Activated T-cell treated with anti-CD3 and anti-CD28 coated beads, Interleukin-2, amount 50 U/mL, for 72 hours (primary cell): Measurements from ENCODE around the gene FHIT. TPM values are rescaled to one million over a fixed set of nuclear protein-coding genes. Genes with fewer than 3 reads are reported as not detected.

ENCODE experiments used
- ATAC-seq, 2 donors: fragments of 150-1000 bp; cut with Tn5 transposase; replicated peaks in 1 of 2; 2 replicates each; pipeline ENCODE4 v1.10.0; 2021; ENCODE audit warnings: moderate library complexity in 2 of 2, mild to moderate bottlenecking in 1 of 2
- DNase-seq, 2 donors: peaks; one replicate each; pipeline ENCODE4 v3.0.0; 2021 to 2022; ENCODE audit warnings: mixed read lengths in 1 of 2
- H3K27ac Mint-ChIP-seq: one replicate; pipeline ENCODE4 v1.8.0; 2022; ENCODE audit warnings: mild to moderate bottlenecking, moderate library complexity, mixed read lengths
- H3K27me3 Mint-ChIP-seq: one replicate; pipeline ENCODE4 v1.8.0; 2022; ENCODE audit warnings: low read depth, mixed read lengths
- H3K36me3 Mint-ChIP-seq, 2 donors: one replicate each; pipeline ENCODE4 v1.8.0; 2022; ENCODE audit warnings: mixed read lengths in 2 of 2, mild to moderate bottlenecking in 1 of 2; ENCODE audit not compliant: insufficient read depth in 2 of 2
- H3K4me1 Mint-ChIP-seq: one replicate; pipeline ENCODE4 v1.8.0; 2022; ENCODE audit warnings: low read depth, mixed read lengths
- H3K4me3 Mint-ChIP-seq, 2 donors: one replicate each; pipeline ENCODE4 v1.8.0; 2022; ENCODE audit warnings: mild to moderate bottlenecking in 2 of 2, mixed read lengths in 2 of 2, moderate library complexity in 2 of 2
- H3K9me3 Mint-ChIP-seq, 2 donors: one replicate each; pipeline ENCODE4 v1.8.0; 2022; ENCODE audit warnings: mixed read lengths in 2 of 2
- total RNA-seq, 2 donors: library from RNA; stranded (reverse); gene quantifications; one replicate each; pipeline ENCODE4 v1.2.3, GENCODE V29; 2022

FHIT gene
- total RNA-seq, 2 donors from 2014 or later: 48.2 to 54.9 TPM

DNA sequence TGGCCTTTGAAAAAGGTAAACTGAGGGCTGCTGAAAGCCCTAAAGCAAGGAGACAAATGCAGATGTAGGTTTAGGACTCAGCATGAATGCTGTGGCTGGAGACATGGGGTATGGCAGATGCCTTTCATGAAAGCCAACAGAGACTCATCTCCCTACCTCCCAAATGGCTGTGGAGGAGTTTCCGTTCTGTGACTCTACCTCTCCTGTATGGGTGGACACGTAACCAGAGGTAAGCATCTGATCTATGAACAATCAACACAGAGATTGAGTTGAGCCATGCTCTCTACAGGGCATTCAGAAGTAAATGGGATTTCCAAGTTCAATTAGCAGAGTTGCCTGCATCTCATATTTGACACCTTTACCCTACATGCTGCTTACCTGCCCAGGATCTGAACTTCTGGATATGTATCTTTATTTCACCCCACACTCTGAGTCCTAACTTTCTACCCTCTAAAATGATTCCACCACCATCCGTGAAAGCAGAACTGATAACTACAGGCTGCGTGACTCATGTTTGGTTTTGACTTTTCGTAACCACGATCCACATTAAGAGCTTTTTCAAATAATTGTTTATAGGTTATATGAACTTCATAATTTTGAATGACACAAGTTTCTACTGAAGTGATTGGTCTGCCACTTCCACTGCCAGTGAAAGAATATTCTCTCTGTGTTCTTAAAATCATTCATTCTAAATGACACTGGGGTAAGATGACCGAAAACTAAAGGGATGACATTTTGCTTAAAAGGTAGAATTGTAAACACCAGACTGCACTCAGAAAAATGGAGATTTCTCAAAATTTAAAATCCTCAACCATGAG, 1058.7 kb downstream of the FHIT start:
- Mint-ChIP-seq H3K9me3 (peaks cover 4 to 8% of the 10 kb centered on the region in 2 donors), H3K36me3 (peaks cover 2 to 14% of the 10 kb centered on the region in 2 donors), H3K27ac (peak overlapping the region; percentile 81), H3K4me3 (peak overlapping the region; percentile 35 to 53), H3K27me3 (no peaks in the 10 kb centered on the region), H3K4me1 (peaks cover 63% of the 10 kb centered on the region)
- ATAC-seq (peak; percentile 77 to 79), DNase-seq (peak; percentile 51 to 53)

DNA sequence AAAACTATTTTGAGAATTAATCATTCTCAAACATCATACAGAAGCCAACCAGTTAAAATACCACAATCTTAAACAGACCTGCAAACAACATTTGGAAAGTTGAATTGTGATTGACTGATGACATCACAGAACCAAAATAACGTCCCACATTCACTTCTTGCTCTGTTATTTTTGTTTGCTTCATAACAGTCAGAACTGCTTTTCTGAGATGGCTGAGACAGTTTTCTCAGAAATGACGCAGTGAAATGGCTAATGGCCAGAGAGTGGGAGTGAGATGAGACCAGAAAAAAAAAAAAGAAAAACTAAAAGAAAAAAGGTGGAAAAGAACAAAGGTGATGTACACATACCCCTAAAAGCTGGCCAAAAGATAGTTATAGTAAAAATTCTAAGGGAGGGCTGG, 1061.2 kb downstream of the FHIT start:
- Mint-ChIP-seq H3K4me1 (peaks cover 71% of the 10 kb centered on the region), H3K27me3 (no peaks in the 10 kb centered on the region), H3K9me3 (peaks cover 4 to 10% of the 10 kb centered on the region in 2 donors), H3K27ac (peak overlapping the region; percentile 99), H3K36me3 (peaks cover 5 to 14% of the 10 kb centered on the region in 2 donors), H3K4me3 (peak overlapping the region; percentile 69 to 86)
- DNase-seq (peak; percentile 48 to 57), ATAC-seq (peak; percentile 32 to 35)

DNA sequence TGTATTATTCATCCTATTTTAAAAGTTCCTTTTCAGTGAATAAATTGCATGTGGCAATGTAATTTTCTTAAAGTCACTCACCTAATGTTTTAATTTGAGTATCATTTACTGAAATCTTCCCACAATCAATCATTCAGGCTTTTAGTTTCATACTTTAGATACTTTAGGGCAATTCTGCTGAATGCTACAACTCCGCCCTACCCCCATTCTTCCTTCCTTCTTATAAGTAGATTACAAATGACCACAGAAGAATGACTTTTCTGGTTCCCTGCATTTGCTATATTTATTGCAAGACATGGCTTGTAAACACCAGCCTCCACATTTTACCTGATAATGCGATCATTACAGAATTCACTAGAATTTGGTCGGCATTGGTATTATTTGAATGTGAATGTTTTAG, 1061.9 kb downstream of the FHIT start:
- Mint-ChIP-seq H3K36me3 (peaks cover 5 to 9% of the 10 kb centered on the region in 2 donors), H3K4me1 (peaks cover 69% of the 10 kb centered on the region)

DNA sequence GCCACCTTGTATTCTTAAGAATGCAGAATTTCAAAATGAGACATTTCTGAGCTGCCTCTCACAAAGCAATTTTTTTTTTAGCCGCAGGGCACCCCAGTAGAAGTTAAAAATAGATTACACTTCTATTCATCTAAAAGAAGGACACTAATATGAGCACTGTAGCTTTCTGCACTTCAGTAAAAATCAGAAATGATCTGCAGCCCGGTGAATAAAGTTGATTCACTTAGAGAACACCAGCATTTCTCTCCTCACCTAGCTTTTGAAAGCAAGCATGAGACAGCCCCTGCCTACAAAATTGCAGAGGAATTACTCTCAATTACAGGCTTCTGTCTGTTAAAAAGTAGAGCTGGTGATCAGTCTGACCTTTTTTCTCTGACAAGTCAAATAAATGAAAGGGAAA, 1062.4 kb downstream of the FHIT start:
- H3K27ac Mint-ChIP-seq: peak overlapping the region; percentile 99
- peak overlapping the region; percentile 58 to 86 for H3K4me3 Mint-ChIP-seq
- no peaks in the 10 kb centered on the region for H3K27me3 Mint-ChIP-seq
- H3K4me1 Mint-ChIP-seq: peaks cover 64% of the 10 kb centered on the region
- ATAC-seq (peak; percentile 14 to 16), DNase-seq (no peak)
- H3K36me3 Mint-ChIP-seq: peaks cover 4 to 5% of the 10 kb centered on the region in 2 donors
- H3K9me3 Mint-ChIP-seq: peaks cover 0 to 6% of the 10 kb centered on the region in 2 donors

More for the DNA sequence above, 1061.9 kb downstream of the FHIT start:
- DNase-seq (peak in 1 of 2 donors; percentile 35), ATAC-seq (peak; percentile 8 to 16)
- Mint-ChIP-seq H3K9me3 (peaks cover 0 to 6% of the 10 kb centered on the region in 2 donors), H3K27me3 (no peaks in the 10 kb centered on the region), H3K27ac (peak overlapping the region; percentile 99), H3K4me3 (peak overlapping the region; percentile 58 to 86)

DNA sequence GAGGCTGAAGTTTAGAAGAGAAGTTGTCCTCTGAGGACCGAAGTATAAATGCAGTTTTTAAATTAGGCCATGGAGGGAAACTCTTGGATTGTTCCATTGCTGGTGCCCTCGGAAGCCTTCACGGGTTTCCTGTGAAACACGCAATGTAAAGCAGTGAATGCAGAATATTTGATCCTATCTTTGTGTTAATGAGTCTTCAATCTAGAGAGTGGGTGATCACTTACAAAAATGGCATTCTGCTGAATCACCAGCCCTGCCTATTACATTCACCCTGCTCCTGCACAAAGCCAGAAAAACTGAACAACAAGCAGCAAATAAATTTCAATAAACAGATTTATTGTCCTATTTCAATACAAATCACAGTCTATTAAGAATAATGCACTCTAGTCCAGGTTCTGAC, 1063.9 kb downstream of the FHIT start:
- Mint-ChIP-seq H3K4me1 (peaks cover 53% of the 10 kb centered on the region), H3K9me3 (peaks cover 0 to 2% of the 10 kb centered on the region in 2 donors), H3K36me3 (peaks cover 0 to 3% of the 10 kb centered on the region in 2 donors), H3K27ac (no peak overlapping the region), H3K27me3 (no peaks in the 10 kb centered on the region), H3K4me3 (no peak overlapping the region)
- no peak for DNase-seq
- ATAC-seq: no peak

DNA sequence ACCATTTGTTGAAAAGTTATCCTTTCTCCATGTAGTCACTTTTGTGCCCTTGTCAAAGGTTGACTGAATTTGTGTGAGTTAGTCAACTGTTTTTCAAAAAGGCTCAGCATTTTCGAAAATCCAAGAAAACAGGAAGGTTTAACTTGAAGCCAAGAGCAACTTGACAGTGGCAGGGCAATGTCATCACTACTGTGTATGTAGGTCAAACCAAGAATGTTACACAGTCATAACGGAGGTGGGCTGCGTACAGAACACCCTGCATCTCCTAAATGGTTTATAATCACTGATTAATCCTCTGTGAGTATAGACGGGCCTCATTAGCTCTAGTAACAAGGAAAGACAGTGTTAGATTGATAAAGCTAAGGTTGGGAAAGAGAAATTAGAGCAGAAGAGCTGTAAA, 1064.9 kb downstream of the FHIT start:
- no peaks in the 10 kb centered on the region for H3K27me3 Mint-ChIP-seq
- peak overlapping the region in 1 of 2 donors; percentile 73 for H3K4me3 Mint-ChIP-seq

DNA sequence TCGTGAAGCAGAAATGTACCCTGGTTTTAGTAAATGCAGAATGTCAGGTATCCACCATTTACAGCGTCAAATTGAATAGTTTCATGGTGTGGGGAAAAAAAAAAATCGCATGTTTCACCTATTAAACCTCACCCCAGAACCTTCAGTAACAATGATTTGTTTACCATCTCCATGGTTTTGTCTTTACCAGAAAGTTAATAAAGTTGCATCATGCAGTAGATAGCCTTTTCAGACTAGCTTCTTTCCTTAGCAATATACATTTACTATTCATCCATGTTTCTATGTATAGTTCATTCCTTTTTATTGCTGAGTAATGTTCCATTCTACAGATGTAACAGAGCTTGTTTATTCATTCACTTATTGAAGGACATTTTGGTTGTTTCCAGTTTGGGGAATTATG, 1066.1 kb downstream of the FHIT start:
- Mint-ChIP-seq H3K4me3 (no peak overlapping the region), H3K36me3 (peaks cover 0 to 3% of the 10 kb centered on the region in 2 donors), H3K27me3 (no peaks in the 10 kb centered on the region), H3K27ac (peak overlapping the region; percentile 33), H3K4me1 (peaks cover 38% of the 10 kb centered on the region), H3K9me3 (peaks cover 0 to 2% of the 10 kb centered on the region in 2 donors)
- DNase-seq (no peak), ATAC-seq (no peak)

More for the DNA sequence above, 1064.9 kb downstream of the FHIT start:
- ATAC-seq: peak in 1 of 2 donors; percentile 66
- peaks cover 45% of the 10 kb centered on the region for H3K4me1 Mint-ChIP-seq
- H3K27ac Mint-ChIP-seq: peak overlapping the region; percentile 89
- peaks cover 0 to 3% of the 10 kb centered on the region in 2 donors for H3K36me3 Mint-ChIP-seq
- no peak for DNase-seq
- H3K9me3 Mint-ChIP-seq: peaks cover 0 to 2% of the 10 kb centered on the region in 2 donors

DNA sequence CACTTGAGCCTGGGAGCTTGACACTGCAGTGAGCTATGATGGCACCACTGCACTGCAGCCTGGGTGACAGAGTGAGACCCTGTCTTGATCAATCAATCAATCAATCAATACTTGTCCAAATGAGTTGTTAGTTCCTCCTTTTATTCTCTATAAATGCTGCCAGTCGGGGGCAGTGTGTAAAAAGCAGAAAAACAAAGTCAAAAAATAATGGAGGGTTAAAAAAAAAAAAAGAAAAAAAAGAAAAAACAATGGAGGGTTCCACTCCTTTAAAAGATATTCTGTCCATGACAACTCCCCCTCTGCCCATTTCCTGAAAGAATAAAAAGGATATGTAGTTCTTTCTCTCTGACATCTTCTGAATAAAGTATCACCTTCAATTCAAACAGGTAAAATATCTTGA, 1068.6 kb downstream of the FHIT start:
- Mint-ChIP-seq H3K27ac (no peak overlapping the region), H3K4me1 (peaks cover 14% of the 10 kb centered on the region), H3K9me3 (peaks cover 0 to 2% of the 10 kb centered on the region in 2 donors), H3K4me3 (no peak overlapping the region), H3K27me3 (no peaks in the 10 kb centered on the region), H3K36me3 (peaks cover 0 to 3% of the 10 kb centered on the region in 2 donors)
- ATAC-seq (no peak), DNase-seq (no peak)

DNA sequence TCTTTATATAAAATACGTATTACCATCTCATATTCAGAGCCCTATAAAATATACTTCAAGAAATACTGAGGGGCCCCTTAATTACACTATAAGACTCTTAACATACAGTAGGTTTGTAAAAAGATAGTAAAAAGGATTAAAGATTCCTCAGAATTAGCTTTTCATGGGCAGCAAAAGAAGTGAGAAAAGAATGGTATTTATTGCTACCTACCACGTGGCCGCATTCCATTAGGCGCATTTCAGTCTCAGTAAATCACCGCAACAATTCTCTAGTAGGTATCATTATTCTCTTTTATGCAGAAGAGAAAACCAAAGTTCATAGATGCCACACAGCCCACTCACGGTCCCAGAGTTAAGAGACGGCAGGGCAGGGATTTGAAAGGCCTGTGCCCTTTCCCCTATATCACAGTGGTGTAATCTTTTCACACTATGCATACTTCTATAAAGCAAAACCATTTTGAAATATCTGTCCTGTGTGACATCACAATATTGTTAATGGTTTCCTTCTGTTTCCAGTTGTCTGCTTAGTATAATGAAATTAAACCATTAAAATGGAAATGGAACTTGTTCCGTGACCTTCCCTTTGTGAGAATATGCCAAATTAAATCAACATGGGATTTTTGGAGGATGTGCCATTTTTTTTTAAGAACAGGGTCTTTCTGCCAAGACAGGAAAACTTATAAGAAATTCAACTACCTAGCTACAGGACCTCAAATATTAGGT, 1072.2 kb downstream of the FHIT start:
- Mint-ChIP-seq H3K27me3 (no peaks in the 10 kb centered on the region), H3K36me3 (no peaks in the 10 kb centered on the region), H3K27ac (no peak overlapping the region), H3K9me3 (no peaks in the 10 kb centered on the region), H3K4me3 (no peak overlapping the region), H3K4me1 (peaks cover 14% of the 10 kb centered on the region)
- DNase-seq (no peak), ATAC-seq (no peak)

DNA sequence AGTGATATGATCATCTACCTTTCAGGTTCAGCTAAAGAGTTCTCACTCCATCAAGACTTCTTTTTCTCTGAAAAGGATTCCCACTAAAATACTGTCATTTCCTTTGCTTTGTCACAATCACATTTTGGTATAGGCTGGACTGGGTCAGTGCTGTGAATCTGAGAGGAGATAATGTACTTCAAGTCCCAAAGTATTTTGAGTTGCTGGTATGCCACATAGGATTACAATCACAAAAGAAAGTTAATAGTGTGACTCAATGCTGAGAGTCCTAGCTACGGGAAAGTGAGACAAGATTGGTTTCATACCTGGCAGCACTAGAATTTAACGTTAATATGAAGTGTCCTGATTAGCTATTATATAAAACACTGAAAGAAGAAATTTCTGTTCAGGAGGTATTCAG, 1073.5 kb downstream of the FHIT start:
- Mint-ChIP-seq H3K4me1 (peaks cover 13% of the 10 kb centered on the region), H3K9me3 (no peaks in the 10 kb centered on the region), H3K36me3 (no peaks in the 10 kb centered on the region), H3K4me3 (no peak overlapping the region), H3K27me3 (no peaks in the 10 kb centered on the region), H3K27ac (no peak overlapping the region)
- DNase-seq (no peak), ATAC-seq (peak in 1 of 2 donors; percentile 11)

DNA sequence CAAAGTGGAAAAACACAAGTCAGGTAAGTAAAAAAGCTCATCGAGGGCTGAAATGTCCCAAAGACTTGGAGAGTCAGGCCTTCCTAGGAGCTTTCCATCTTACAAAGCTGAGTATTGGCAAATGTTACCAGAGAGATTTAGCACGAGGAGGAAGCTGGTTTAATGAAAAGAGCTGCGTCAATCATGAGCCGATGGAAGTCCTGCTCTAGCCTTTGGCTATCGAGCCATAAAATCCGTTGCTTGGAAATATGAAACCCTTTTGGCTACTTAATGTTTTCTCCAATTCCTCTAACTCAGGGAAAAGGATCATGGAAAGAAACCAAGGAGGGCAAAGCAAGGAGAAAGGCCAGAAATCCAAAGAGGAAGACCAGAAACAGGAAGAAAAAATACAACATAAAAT, 1074.6 kb downstream of the FHIT start:
- Mint-ChIP-seq H3K36me3 (no peaks in the 10 kb centered on the region), H3K4me1 (peaks cover 10% of the 10 kb centered on the region), H3K27me3 (no peaks in the 10 kb centered on the region), H3K9me3 (no peaks in the 10 kb centered on the region), H3K27ac (no peak overlapping the region), H3K4me3 (no peak overlapping the region)
- DNase-seq: no peak
- ATAC-seq: no peak

DNA sequence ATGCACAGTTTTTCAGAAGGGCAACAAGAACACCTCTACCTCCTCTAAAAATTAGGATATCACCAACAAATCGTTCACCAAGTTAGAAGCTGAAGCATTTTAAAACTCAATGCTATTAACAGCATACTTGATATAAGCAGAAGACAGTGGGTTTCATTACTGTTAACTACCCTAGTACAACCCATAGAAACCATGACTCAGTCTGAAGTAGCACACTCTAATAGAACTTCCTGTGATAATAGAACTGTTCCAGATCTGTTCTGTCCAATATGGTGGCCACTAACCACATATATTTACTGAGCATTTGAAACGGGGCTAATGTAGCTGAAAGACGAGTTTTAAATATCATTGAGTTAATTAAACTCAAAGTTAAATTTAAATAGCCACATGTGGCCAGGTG, 1075.6 kb downstream of the FHIT start:
- DNase-seq: no peak
- Mint-ChIP-seq H3K27me3 (no peaks in the 10 kb centered on the region), H3K9me3 (no peaks in the 10 kb centered on the region), H3K4me1 (peaks cover 15% of the 10 kb centered on the region), H3K4me3 (no peak overlapping the region), H3K27ac (no peak overlapping the region), H3K36me3 (no peaks in the 10 kb centered on the region)
- ATAC-seq: no peak

DNA sequence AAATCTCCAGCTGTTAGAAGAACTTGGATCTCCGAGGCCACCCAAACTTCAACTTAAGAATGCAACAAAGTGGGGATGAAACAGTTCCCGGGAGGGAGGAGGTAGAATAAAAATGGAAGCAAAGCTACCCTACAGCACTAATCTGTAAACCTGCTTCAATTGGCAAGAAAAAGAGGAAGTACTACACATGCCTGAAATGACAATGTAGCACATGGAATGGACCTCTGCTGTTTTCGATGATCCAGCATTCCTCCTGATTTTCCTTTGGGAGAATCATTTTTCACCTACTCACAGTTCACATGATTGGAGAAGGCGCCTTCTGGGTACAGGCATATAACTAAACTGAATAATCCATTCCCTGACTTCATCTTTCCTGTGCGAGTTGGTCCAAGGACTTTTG, 1081.5 kb downstream of the FHIT start:
- H3K4me1 Mint-ChIP-seq: peaks cover 7% of the 10 kb centered on the region
- ATAC-seq: no peak
- H3K9me3 Mint-ChIP-seq: no peaks in the 10 kb centered on the region
- H3K4me3 Mint-ChIP-seq: no peak overlapping the region
- H3K27ac Mint-ChIP-seq: no peak overlapping the region
- no peaks in the 10 kb centered on the region for H3K36me3 Mint-ChIP-seq
- DNase-seq: no peak
- no peaks in the 10 kb centered on the region for H3K27me3 Mint-ChIP-seq
